K562 (cell line): ENCODE results near the gene POLR1D.

Experiments
- CREB1 ChIP-seq, 2 experiments: sonication (generic) in 1 of 2; formaldehyde crosslinking in 1 of 2; IDR thresholded peaks; 2 replicates each; pipeline versions ENCODE4 v1.6.1 to v1.8.0; 2012 to 2022; ENCODE audit warnings: inconsistent platforms in 1 of 2, mild to moderate bottlenecking in 1 of 2, missing genetic modification reagents in 1 of 2, moderate library complexity in 1 of 2
- CREM ChIP-seq: IDR thresholded peaks from 2 replicates; pipeline ENCODE4 v1.6.1; 2014; ENCODE audit warnings: antibody characterized with exemption, low read depth
- CTCF ChIP-seq, 3 experiments: IDR thresholded peaks in 2 of 3; conservative IDR thresholded peaks in 1 of 3; 2 replicates each; pipeline ENCODE4 v1.5.1; 2011 to 2012; ENCODE audit warnings: low read length in 3 of 3, mild to moderate bottlenecking in 3 of 3, control low read depth in 2 of 3, improper control_type of control experiment in 1 of 3, inconsistent platforms in 1 of 3, low read depth in 1 of 3, mixed read lengths in 1 of 3, moderate library complexity in 1 of 3; ENCODE audit not compliant: insufficient read depth in 2 of 3
- EP300 ChIP-seq: IDR thresholded peaks from 2 replicates; pipeline ENCODE4 v1.6.1; 2012; ENCODE audit warnings: low read length, improper control_type of control experiment
- NCOA4 ChIP-seq: fragments of 450-650 bp; IDR thresholded peaks from 2 replicates; pipeline ENCODE4 v1.6.1; 2018; ENCODE audit warnings: mild to moderate bottlenecking; ENCODE audit not compliant: partially characterized antibody
- POLR2AphosphoS5 ChIP-seq: IDR thresholded peaks from 2 replicates; pipeline ENCODE4 v1.6.1; 2011; ENCODE audit warnings: mild to moderate bottlenecking, low read depth, low read length, moderate library complexity; ENCODE audit not compliant: control insufficient read depth, insufficient read depth
- SP1 ChIP-seq: sonication (generic); formaldehyde crosslinking; IDR thresholded peaks from 2 replicates; pipeline ENCODE4 v1.8.1; 2022; ENCODE audit warnings: mild to moderate bottlenecking, missing genetic modification reagents
- SPI1 ChIP-seq: IDR thresholded peaks from 2 replicates; pipeline ENCODE4 v1.6.1; 2011; ENCODE audit warnings: low read depth, low read length, control low read depth, borderline replicate concordance
- TCF3 ChIP-seq: sonication (generic); formaldehyde crosslinking; IDR thresholded peaks from 2 replicates; pipeline ENCODE4 v1.4.0; 2020; ENCODE audit warnings: mild to moderate bottlenecking, missing genetic modification reagents
- TCF7 ChIP-seq: sonication (generic); IDR thresholded peaks from 2 replicates; pipeline ENCODE4 v1.6.1; 2016; ENCODE audit warnings: antibody characterized with exemption, borderline replicate concordance
- ZNF282 ChIP-seq: sonication (generic); formaldehyde crosslinking; IDR thresholded peaks from 2 replicates; pipeline ENCODE4 v1.8.1; 2023; ENCODE audit warnings: missing genetic modification reagents
- ZNF780A ChIP-seq: fragments of 250-450 bp; sonication (Bioruptor Pico); IDR thresholded peaks from 2 replicates; pipeline ENCODE4 v1.5.0; 2021; ENCODE audit warnings: mild to moderate bottlenecking

- TF ChIP-seq POLR2AphosphoS5 (no peak), EP300 (no peak), ZNF780A (CRISPR knock-in tag) (no peak), SP1 (CRISPR knock-in tag) (no peak), NCOA4 (no peak), CREB1 (IDR thresholded peaks at IDR 0.05) (no peak), CREB1 (CRISPR knock-in tag; IDR thresholded peaks at IDR 0.05) (no peak), TCF7 (no peak), TCF3 (CRISPR knock-in tag) (no peak), ZNF282 (no peak), SPI1 (no peak), CTCF (IDR thresholded peaks at IDR 0.05 in 2 of 3, conservative IDR thresholded peaks at IDR 0.05 in 1 of 3; ENCODE audit: insufficient read depth in 2 of 3, low read depth in 1 of 3, low read length in 3 of 3) (no peak), CREM (no peak)
Observed at GRCh38 chr13:27628081-27628480, 6.4 kb downstream of the POLR1D start.
